Erythroblast (primary cell): ENCODE measurements around the gene SLC16A12.
"Not testable (repeated sequence)": the region's sequence is repeated elsewhere in the genome, so short reads cannot be mapped to it uniquely, and the experiment has no call there.

Source experiments
- DNase-seq, 2 experiments: peaks; one replicate each; lab custom pipeline; 2025; lab: John Stamatoyannopoulos, UW
- GATA1 ChIP-seq: IDR thresholded peaks from 2 replicates; pipeline ENCODE4 v1.6.1; 2011; ENCODE audit warnings: low read depth, mild to moderate bottlenecking, control low read depth, low read length, moderate library complexity
- POLR2A ChIP-seq: IDR thresholded peaks from 2 replicates; pipeline ENCODE4 v1.6.1; 2011; ENCODE audit warnings: mild to moderate bottlenecking, low read length

Gene SLC16A12

DNA sequence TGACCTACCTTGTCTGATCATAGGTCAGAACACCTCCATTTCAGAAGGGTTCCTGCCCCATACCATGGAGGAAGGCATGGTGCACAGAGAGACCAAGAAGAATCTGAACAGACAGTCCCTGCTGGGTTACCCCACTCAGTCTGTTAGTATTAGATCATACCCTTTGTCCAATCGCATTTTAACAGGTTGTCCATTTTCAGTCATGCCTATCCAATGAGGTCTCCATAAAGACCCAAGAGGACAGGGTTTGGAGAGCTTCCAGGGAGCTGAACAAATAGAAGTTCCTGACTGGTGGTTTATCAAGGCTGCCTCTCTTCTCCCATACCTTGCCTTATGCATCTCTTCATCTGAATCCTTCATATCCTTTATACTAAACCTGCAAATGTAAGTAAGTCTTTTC lies 21.2 kb upstream of the SLC16A12 start:
- DNase-seq, result no peak
- TF ChIP-seq GATA1 (no peak), POLR2A (no peak)

- TF ChIP-seq POLR2A (no peak), GATA1 (no peak)
- peak in 1 of 2 experiments; percentile 6 for DNase-seq
These were observed 20.5 kb upstream of the SLC16A12 start for GRCh38 chr10:89555688-89556445.

GRCh38 chr10:89554433-89554832 lies 19.0 kb upstream of the SLC16A12 start:
- TF ChIP-seq POLR2A (no peak), GATA1 (no peak)
- no peak for DNase-seq

GRCh38 chr10:89553064-89553734 lies 17.8 kb upstream of the SLC16A12 start:
- DNase-seq, result no peak
- no peak for TF ChIP-seq POLR2A
- TF ChIP-seq GATA1, result no peak

DNA sequence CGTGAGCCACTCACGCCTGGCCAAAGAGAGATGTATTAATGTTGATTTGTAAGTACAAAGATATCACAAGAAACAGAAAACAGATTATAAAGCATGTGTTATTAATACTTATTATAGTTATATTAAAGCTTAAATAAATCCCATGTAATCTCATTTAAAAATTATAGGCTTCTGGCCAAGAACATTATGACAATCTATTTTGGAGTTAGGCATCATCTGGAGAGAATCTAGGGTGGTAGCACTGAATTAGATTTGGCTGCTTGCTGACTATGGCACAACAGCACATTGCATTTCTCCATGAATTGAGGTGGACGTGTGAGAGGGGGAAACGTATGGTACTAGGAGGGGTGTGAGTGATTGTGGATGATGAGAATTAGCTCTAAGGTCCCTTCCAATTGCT lies 16.8 kb upstream of the SLC16A12 start:
- DNase-seq, result no peak
- TF ChIP-seq POLR2A (no peak), GATA1 (no peak)

- DNase-seq, result no peak
- TF ChIP-seq GATA1, result no peak
- no peak for TF ChIP-seq POLR2A
These were observed 15.1 kb upstream of the SLC16A12 start for GRCh38 chr10:89550509-89550908.

- no peak for DNase-seq
- TF ChIP-seq GATA1 (no peak), POLR2A (no peak)
These were observed 14.1 kb upstream of the SLC16A12 start for GRCh38 chr10:89549510-89549909.

DNA sequence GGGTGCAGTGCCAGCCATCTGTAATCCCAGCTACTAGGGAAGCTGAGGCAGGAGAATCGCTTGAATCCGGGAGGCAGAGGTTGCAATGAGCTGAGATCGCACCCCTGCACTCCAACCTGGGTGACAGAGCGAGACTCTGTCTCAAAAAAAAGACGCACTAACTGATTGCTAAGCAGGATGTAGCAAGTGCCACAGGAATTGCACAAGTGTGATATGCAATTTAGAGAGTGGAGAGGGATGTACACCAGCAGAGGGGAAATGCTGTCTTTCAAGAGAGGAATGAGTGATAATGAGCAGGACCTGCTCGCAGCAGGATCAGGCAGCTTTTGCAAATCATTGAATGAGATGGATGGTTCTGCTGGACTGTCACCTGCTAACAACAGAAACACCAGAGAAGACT lies 13.3 kb upstream of the SLC16A12 start:
- DNase-seq, result no peak
- TF ChIP-seq GATA1, result no peak
- no peak for TF ChIP-seq POLR2A

DNA sequence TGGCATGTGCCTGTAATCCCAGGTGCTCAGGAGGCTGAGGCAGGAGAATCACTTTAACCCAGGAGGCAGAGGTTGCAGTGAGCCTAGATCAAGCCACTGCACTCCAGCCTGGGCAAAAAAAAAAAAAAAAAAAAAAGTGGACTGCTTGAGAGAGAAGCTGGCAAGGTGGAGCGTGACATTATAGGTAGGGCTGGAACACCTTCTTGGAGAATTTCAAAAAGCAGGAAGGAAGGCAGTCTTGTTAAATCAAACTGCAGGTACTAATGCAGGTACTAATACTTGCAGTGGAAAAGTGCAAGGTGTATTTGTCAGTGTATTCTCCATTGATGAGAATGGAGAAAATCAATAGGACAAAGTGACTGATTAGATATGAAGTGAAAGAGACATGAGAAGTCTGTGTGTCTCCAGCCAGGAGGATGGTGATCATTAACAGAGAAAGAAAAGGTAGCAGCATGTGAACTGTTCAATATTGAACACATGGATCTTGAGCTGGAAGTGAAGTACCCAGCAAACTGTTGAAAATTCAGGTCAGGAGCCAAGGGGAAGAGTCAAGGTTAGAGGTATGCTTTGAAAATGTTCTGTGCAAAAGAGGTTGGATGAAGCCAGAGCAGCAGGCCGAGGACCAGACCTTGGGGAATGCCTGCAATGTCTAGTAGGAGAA lies 12.6 kb upstream of the SLC16A12 start:
- no peak for DNase-seq
- TF ChIP-seq GATA1, result no peak
- no peak for TF ChIP-seq POLR2A

GRCh38 chr10:89546651-89547050 lies 11.3 kb upstream of the SLC16A12 start:
- DNase-seq, result not testable (repeated sequence)

- TF ChIP-seq POLR2A (no peak), GATA1 (no peak)
- DNase-seq, result no peak
These were observed 8.4 kb upstream of the SLC16A12 start for GRCh38 chr10:89543841-89544240.

DNA sequence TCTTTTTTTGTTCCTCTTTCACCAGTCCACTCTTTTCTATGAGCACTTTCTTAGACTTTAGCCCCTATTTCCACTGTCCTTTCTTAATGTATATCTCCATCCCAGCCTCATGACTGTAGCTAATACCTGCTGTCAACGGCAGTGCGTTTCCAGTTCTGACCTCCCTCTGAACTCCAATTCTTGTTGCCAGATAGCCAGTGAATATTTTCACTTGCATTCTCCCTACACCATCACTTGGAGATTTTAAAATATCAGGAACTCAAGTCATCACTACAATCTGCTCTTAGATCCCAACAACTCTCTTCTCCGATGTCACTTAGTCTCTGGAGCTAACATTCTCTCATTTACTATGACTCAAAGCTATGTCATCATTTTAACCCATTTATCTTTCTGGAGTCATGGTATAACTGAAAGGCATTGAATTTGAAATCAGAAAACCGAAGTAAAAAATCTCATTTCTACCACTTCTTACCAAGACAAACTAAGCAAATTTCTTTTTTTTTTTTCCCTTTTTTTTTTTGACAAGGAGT lies 5.1 kb upstream of the SLC16A12 start:
- TF ChIP-seq POLR2A, result no peak
- TF ChIP-seq GATA1, result no peak
- no peak for DNase-seq

DNA sequence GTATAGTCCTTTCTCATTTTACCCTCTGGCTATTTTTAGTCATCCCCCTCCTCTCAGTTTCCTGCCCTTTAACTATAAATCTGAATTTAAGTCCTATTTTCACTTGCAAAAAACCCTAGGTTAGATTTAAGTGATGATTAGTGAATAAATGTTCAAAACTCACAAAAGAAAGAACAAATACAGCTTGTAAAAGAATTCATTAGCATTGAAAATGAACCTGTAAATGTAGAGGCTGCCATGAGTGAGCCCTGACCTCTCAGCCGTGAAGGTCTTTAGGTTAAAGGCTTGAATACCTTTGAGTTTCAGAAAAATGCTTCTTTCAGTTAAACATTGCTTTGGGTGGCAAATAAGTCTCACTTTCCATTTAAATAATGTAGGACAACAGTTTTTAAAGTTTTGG lies 2.0 kb upstream of the SLC16A12 start:
- DNase-seq, result no peak
- TF ChIP-seq GATA1, result no peak
- no peak for TF ChIP-seq POLR2A

- TF ChIP-seq GATA1, result no peak
- no peak for TF ChIP-seq POLR2A
- no peak for DNase-seq
These were observed 590 bp upstream of the SLC16A12 start for GRCh38 chr10:89536013-89536354.
